Measurements from ENCODE around the gene HNRNPUL1. TPM values are rescaled to one million over a fixed set of nuclear protein-coding genes. Genes with fewer than 3 reads are reported as not detected.

HNRNPUL1 gene
- polyA plus RNA-seq (2013, experiment 1 of 4): 253 TPM
- 257 TPM for polyA plus RNA-seq (2013, experiment 2 of 4)
- polyA plus RNA-seq (2013, experiment 3 of 4): 199 TPM
- polyA plus RNA-seq (2013, experiment 4 of 4): 224 TPM

- Histone ChIP-seq H3K4me1 (ENCODE audit: control insufficient read depth, insufficient read depth, low read length) (peaks cover 9% of the 10 kb centered on the region), H3K4me3 (ENCODE audit: insufficient read depth, low read depth, low read length) (peak within 1 kb of the TSS; percentile 99), H3K27ac (ENCODE audit: insufficient read depth, low read depth, low read length, poor library complexity, severe bottlenecking) (peak within 1 kb of the TSS; percentile 96), H3K9me3 (ENCODE audit: control insufficient read depth, low read length) (no peaks in the 10 kb centered on the region), H3K27me3 (ENCODE audit: control insufficient read depth, insufficient read depth, low read length, poor library complexity, severe bottlenecking) (no peaks in the 10 kb centered on the region), H3K36me3 (ENCODE audit: control insufficient read depth, insufficient read depth, low read length) (peaks cover 21% of the 10 kb centered on the region)
- WGBS, 2 experiments: 0% methylated on average over 55 of the region's 55 CpGs
Measured at GRCh38 chr19:41263850-41264580, at the start of gene HNRNPUL1. Gene HNRNPUL1, plus strand, starts transcription at chr19:41264372. Its CDS starts 132 bp downstream, at chr19:41264504.

- 81 to 82% methylated on average over 7 of the region's 7 CpGs for WGBS, 2 experiments
- H3K27ac ChIP-seq (ENCODE audit: insufficient read depth, low read depth, low read length, poor library complexity, severe bottlenecking): no peak overlapping the region
- H3K9me3 ChIP-seq (ENCODE audit: control insufficient read depth, low read length): no peaks in the 10 kb centered on the region
Measured at GRCh38 chr19:41217741-41218140, 46.4 kb upstream of the HNRNPUL1 start.

GRCh38 chr19:41218249-41218614 lies 45.9 kb upstream of the HNRNPUL1 start:
- Histone ChIP-seq H3K27ac (ENCODE audit: insufficient read depth, low read depth, low read length, poor library complexity, severe bottlenecking) (peak overlapping the region; percentile 67), H3K4me3 (ENCODE audit: insufficient read depth, low read depth, low read length) (peak overlapping the region; percentile 73), H3K4me1 (ENCODE audit: control insufficient read depth, insufficient read depth, low read length) (peaks cover 14% of the 10 kb centered on the region), H3K36me3 (ENCODE audit: control insufficient read depth, insufficient read depth, low read length) (peaks cover 3% of the 10 kb centered on the region), H3K9me3 (ENCODE audit: control insufficient read depth, low read length) (no peaks in the 10 kb centered on the region), H3K27me3 (ENCODE audit: control insufficient read depth, insufficient read depth, low read length, poor library complexity, severe bottlenecking) (no peaks in the 10 kb centered on the region)
- 76% methylated on average over 7 of the region's 7 CpGs for WGBS, 2 experiments

More at GRCh38 chr19:41217741-41218140, 46.4 kb upstream of the HNRNPUL1 start:
- no peaks in the 10 kb centered on the region for H3K27me3 ChIP-seq (ENCODE audit: control insufficient read depth, insufficient read depth, low read length, poor library complexity, severe bottlenecking)
- H3K4me3 ChIP-seq (ENCODE audit: insufficient read depth, low read depth, low read length): no peak overlapping the region
- H3K4me1 ChIP-seq (ENCODE audit: control insufficient read depth, insufficient read depth, low read length): peaks cover 13% of the 10 kb centered on the region
- peaks cover 3% of the 10 kb centered on the region for H3K36me3 ChIP-seq (ENCODE audit: control insufficient read depth, insufficient read depth, low read length)

- Histone ChIP-seq H3K4me3 (ENCODE audit: insufficient read depth, low read depth, low read length) (peak within 1 kb of the TSS; percentile 73), H3K36me3 (ENCODE audit: control insufficient read depth, insufficient read depth, low read length) (peaks cover 3% of the 10 kb centered on the region), H3K4me1 (ENCODE audit: control insufficient read depth, insufficient read depth, low read length) (peaks cover 21% of the 10 kb centered on the region), H3K27ac (ENCODE audit: insufficient read depth, low read depth, low read length, poor library complexity, severe bottlenecking) (peak within 1 kb of the TSS; percentile 67), H3K9me3 (ENCODE audit: control insufficient read depth, low read length) (no peaks in the 10 kb centered on the region), H3K27me3 (ENCODE audit: control insufficient read depth, insufficient read depth, low read length, poor library complexity, severe bottlenecking) (no peaks in the 10 kb centered on the region)
- WGBS, 2 experiments: 3% methylated on average over 32 of the region's 32 CpGs
Measured at GRCh38 chr19:41218615-41219507, 45.3 kb upstream of the HNRNPUL1 start, which contains the start of gene AXL. Gene AXL, plus strand, starts transcription at chr19:41219223. Its CDS starts 170 bp downstream, at chr19:41219393.

GRCh38 chr19:41219924-41220567 lies 44.1 kb upstream of the HNRNPUL1 start:
- H3K4me1 ChIP-seq (ENCODE audit: control insufficient read depth, insufficient read depth, low read length): peaks cover 26% of the 10 kb centered on the region
- peaks cover 6% of the 10 kb centered on the region for H3K36me3 ChIP-seq (ENCODE audit: control insufficient read depth, insufficient read depth, low read length)
- 17 to 20% methylated on average over 16 of the region's 16 CpGs for WGBS, 2 experiments
- H3K27ac ChIP-seq (ENCODE audit: insufficient read depth, low read depth, low read length, poor library complexity, severe bottlenecking): no peak overlapping the region
- H3K27me3 ChIP-seq (ENCODE audit: control insufficient read depth, insufficient read depth, low read length, poor library complexity, severe bottlenecking): no peaks in the 10 kb centered on the region
- H3K4me3 ChIP-seq (ENCODE audit: insufficient read depth, low read depth, low read length): peak overlapping the region; percentile 73
- H3K9me3 ChIP-seq (ENCODE audit: control insufficient read depth, low read length): no peaks in the 10 kb centered on the region

GRCh38 chr19:41220811-41221210 lies 43.4 kb upstream of the HNRNPUL1 start:
- Histone ChIP-seq H3K9me3 (ENCODE audit: control insufficient read depth, low read length) (no peaks in the 10 kb centered on the region), H3K4me1 (ENCODE audit: control insufficient read depth, insufficient read depth, low read length) (peaks cover 34% of the 10 kb centered on the region), H3K4me3 (ENCODE audit: insufficient read depth, low read depth, low read length) (peak overlapping the region; percentile 73), H3K36me3 (ENCODE audit: control insufficient read depth, insufficient read depth, low read length) (peaks cover 6% of the 10 kb centered on the region), H3K27me3 (ENCODE audit: control insufficient read depth, insufficient read depth, low read length, poor library complexity, severe bottlenecking) (no peaks in the 10 kb centered on the region), H3K27ac (ENCODE audit: insufficient read depth, low read depth, low read length, poor library complexity, severe bottlenecking) (no peak overlapping the region)
- 94 to 95% methylated on average over 9 of the region's 9 CpGs for WGBS, 2 experiments

- Histone ChIP-seq H3K27me3 (ENCODE audit: control insufficient read depth, insufficient read depth, low read length, poor library complexity, severe bottlenecking) (no peaks in the 10 kb centered on the region), H3K36me3 (ENCODE audit: control insufficient read depth, insufficient read depth, low read length) (peaks cover 6% of the 10 kb centered on the region), H3K27ac (ENCODE audit: insufficient read depth, low read depth, low read length, poor library complexity, severe bottlenecking) (no peak overlapping the region), H3K4me3 (ENCODE audit: insufficient read depth, low read depth, low read length) (no peak overlapping the region), H3K9me3 (ENCODE audit: control insufficient read depth, low read length) (no peaks in the 10 kb centered on the region), H3K4me1 (ENCODE audit: control insufficient read depth, insufficient read depth, low read length) (peaks cover 36% of the 10 kb centered on the region)
- WGBS, 2 experiments: 94 to 96% methylated on average over 20 of the region's 20 CpGs
Measured at GRCh38 chr19:41221514-41222205, 42.5 kb upstream of the HNRNPUL1 start.

GRCh38 chr19:41222240-41222639 lies 41.9 kb upstream of the HNRNPUL1 start:
- Histone ChIP-seq H3K36me3 (ENCODE audit: control insufficient read depth, insufficient read depth, low read length) (peaks cover 6% of the 10 kb centered on the region), H3K27ac (ENCODE audit: insufficient read depth, low read depth, low read length, poor library complexity, severe bottlenecking) (no peak overlapping the region), H3K9me3 (ENCODE audit: control insufficient read depth, low read length) (no peaks in the 10 kb centered on the region), H3K4me1 (ENCODE audit: control insufficient read depth, insufficient read depth, low read length) (peaks cover 31% of the 10 kb centered on the region), H3K4me3 (ENCODE audit: insufficient read depth, low read depth, low read length) (no peak overlapping the region), H3K27me3 (ENCODE audit: control insufficient read depth, insufficient read depth, low read length, poor library complexity, severe bottlenecking) (no peaks in the 10 kb centered on the region)
- 82 to 88% methylated on average over 10 of the region's 10 CpGs for WGBS, 2 experiments

- Histone ChIP-seq H3K4me1 (ENCODE audit: control insufficient read depth, insufficient read depth, low read length) (peaks cover 28% of the 10 kb centered on the region), H3K27me3 (ENCODE audit: control insufficient read depth, insufficient read depth, low read length, poor library complexity, severe bottlenecking) (no peaks in the 10 kb centered on the region), H3K4me3 (ENCODE audit: insufficient read depth, low read depth, low read length) (no peak overlapping the region), H3K9me3 (ENCODE audit: control insufficient read depth, low read length) (no peaks in the 10 kb centered on the region), H3K36me3 (ENCODE audit: control insufficient read depth, insufficient read depth, low read length) (peaks cover 6% of the 10 kb centered on the region), H3K27ac (ENCODE audit: insufficient read depth, low read depth, low read length, poor library complexity, severe bottlenecking) (peak overlapping the region; percentile 51)
- 59 to 62% methylated on average over 8 of the region's 8 CpGs for WGBS, 2 experiments
Measured at GRCh38 chr19:41223431-41224234, 40.5 kb upstream of the HNRNPUL1 start.

Measured in ectodermal cell (in vitro differentiated cells).